Measurements from ENCODE around the gene KIF26A.

The KIF26A gene

DNA sequence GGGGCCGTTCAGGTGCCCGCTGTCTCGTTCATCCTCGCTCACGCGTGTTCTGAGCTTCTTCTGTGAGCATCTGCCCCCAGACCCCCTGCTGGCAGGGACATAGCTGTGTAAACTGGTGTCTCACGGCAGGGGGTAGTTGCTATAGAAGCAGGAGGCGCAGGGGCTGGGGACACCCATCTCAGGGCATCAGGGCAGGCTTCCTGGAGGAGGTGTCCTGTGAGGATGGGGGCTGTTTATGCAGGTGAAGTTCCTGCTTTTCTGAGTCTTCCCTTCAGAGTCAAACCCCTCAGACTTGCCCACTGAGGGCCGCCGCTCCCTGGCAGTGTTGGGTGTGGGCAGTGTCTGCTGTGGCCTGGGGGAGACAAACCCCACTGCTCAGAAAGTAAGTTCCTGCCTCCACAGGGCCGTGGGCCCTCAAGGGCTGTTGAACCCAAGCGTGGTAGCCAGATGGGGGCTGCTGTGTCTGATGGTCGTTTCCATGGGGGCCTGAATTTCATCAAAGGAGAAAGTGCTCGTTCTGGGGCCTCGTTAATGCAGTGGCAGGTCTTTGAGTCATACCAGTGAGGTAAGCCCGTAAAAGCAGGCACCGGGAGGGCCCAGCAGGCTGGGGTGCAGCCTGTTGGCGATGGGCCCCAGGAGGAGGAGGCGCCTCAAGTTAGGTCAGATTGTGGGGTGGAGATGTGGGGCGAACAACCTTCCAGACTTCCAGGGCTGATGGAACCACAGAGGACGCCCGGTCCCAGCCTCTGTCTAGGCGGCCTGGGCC is 23.4 kb downstream of the KIF26A start:
- no peak for DNase-seq

DNA sequence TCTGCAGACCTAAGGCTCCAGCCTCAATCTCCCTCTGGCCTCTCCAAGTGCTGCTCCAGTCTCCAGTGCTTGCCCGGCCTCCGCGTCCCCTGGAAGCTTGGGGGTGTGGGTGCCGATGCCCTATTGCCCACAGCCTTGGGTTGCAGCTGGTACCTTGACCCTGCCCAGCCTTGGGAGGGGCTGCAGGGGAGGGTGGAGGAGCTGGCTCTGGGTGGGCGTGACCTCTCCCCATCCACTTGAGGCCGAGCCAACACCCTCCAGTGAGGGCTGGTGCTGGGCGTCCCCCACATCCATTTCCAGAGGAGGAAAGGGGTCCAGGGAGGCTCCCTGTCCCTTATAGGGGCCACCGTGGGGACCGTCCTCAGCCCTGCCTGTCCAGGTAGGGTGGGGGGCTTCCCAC is 24.1 kb downstream of the KIF26A start:
- no peak for DNase-seq

DNA sequence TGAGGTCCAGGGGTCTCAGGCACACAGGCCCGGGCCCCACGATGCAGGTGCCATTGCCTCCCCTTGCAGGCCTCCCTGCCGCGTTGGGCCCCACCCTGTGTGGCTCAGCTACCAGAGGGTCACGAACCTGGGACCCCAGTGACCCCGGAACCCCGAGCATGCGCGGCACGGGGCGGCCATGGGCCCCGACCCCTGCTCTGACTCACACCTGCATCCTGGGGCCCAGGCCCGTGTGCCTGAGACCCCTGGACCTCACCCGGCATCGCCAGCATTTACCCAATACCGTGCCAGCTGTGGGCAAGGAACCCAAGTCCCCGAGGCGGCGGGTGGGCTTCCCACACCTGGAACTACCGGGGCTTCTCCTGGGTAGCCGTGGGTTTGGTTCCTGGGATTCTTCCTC is 25.2 kb downstream of the KIF26A start:
- no peak for DNase-seq

DNA sequence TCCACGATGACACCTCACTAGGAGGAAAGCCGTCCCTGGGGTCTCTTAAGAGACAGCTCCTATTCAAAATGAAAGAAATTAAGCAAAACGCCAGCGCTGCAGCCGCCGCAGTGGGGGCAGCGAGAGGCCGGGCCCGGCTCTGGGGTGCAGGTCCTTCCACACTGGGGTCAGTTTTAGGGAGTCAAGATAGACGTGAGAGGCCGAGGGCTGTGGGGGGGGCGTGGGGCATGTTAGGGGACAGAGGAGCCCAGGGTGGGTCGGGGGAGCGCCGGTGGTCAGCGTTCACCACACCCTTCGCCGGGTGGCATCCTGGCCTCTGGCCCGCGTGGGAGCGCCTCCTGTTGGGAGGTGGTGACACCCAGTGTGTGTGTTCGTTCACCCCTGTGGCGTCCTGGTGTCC is 25.7 kb downstream of the KIF26A start:
- DNase-seq, result no peak

DNA sequence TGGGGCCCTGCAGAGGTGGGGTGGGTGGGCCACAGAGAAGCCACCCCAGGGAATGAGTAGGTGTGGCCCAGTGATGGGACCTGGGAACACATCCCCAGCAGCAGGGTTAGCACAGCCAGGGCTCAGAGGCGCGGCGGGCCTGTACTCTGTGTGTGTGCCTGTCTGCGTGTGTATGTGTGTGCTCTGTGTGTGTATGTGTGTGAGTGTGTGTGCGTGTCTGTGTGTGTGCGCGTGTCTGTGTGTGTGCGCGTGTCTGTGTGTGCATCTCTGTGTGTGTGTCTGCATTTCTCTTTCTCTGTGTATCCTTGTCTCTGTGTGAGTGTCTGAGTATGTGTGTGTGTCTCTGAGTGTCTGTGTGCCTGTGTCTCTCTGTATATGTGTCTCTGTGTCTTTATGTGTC is 26.1 kb downstream of the KIF26A start:
- no peak for DNase-seq

DNA sequence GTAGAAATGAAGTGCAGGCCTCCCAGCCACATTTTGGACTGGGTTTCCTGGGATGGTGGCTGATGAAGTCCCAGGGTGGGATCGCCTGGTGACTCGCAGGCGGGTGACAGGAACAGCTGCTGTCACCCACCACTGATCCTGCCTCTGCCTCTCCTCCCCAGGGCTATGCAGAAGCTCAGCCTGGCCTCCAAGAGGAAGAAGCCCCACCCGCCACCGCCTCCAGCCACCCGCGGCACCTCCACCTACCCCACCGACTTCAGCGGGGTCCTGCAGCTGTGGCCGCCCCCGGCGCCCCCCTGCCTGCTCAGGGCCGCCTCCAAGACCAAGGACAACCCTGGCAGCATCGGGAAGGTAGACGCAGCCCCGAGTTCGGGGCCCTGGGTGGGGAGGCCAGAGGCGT is 28.3 kb downstream of the KIF26A start:
- DNase-seq, result no peak

DNA sequence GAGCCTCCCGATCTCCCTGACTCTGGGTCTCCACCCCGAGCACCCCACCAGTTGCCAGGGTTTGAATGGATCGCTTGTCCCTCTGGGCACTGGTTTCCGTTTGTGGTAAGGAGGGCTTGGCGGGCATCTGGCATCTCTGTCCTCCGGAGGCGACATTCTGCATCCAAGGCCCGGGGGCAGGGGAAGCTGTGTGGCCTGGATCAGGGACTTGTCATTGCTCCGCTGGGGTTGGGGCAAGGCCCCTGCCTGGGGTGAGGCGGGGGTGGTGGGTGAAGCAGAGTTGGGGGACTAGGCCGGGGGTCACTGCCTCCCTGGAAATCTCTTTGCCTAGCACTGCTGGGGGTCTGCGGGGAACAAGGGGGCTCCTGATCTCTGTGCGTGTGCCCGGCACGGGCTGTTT is 30.2 kb downstream of the KIF26A start:
- DNase-seq, result no peak

DNA sequence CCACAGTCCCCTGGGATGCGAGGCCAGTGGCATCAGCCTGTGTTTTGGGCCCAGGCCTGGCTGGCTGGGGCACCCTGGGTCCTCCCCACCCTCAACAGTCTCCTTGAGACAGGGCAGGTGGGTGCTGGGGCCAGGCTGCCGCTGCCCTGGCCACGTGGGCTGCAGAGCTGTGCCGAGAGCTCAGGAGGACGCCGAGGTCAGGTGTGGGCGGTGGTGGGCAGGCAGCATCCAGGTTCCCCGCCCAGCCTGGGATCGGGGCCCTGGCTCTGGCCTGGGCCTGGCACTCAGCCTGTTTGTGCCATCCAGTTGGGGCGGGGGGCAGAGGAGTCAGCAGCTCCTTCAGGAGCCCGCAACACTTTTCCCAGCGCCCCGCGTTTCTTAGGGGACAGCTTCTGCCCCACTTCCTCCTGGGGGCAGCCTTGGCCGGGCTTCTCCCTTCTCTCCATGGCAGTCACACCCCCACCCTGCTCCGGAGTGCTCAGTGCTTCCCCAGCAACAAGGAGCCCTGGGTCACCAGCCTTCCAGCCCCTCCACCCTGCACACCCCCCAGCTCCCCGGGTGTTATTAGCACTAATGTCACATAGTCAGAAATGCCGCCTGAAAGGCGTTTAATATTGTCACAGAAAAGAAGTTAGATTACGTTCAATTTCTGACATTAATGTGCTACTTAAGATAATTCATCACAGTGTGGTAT is 30.8 kb downstream of the KIF26A start:
- DNase-seq, result no peak

DNA sequence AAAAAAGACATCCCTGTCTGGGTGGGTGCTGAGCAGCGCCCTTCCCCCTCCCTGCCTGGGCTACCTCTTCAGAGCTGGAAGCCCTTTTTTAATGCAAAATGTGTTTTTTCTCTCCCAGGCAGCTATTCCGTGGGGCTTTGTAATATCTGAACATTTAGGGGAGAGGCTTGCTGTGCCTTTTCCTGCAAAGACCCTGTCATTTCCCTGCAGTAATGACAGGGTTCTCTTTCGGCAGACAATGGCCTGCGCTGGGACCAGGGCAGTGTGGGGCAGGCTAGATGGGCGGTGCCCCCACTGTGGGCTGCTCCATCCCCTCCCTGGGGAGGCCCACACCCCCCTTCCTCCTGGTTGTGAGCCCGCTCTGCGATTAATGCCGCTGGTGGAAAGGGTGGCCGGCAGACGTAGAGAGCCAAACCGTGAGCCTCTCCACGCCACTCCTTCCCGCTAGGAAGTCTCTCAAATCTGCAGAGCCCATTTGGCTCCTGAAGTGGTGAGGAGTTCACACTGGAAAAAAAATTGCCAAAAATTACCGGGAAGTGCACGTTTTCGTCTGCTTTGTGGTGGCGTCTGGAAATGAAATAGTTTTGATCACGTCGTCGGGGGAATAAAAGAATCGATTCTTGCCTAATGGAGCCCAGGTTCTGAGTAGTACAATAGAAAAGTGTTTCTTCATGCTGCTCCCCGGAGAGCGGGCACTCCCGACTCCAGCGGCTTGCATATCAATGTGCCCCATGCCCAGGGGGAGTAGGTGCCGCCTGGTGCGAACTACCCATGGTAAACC is 31.5 kb downstream of the KIF26A start:
- DNase-seq, result no peak

DNA sequence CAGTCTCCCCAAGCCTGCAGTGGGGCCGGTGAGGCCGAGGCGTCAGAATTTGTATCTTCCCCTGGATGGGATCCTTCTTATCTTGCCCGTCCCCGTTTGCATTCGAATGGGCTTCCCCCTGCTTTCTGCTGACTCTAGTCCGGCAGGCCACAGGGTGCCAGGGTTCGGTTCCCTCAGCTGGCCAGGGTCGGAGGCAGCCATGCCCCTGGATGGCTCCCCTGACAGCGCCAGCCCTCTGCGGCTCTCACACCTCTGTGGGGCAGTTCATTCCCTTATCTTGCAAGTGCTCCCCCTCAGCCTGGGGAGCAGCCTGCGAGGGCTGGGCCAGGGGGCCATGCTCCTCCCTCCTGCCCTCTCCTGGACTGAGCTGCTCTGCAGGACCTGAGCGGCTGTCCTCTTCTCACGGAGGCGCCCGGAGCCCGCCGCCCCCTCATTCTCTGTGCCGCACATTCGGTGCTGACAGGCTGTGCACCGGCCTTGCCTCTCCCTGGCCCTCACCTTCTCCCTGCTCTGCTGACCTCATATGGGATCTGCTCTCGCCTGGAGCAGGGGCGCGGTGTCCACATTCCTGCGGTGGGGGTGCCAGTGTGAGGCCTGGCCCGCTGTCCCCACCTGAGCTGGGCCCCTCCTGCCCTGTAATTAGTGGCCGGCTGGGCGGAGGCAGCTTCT is 32.8 kb downstream of the KIF26A start:
- DNase-seq, result no peak

DNA sequence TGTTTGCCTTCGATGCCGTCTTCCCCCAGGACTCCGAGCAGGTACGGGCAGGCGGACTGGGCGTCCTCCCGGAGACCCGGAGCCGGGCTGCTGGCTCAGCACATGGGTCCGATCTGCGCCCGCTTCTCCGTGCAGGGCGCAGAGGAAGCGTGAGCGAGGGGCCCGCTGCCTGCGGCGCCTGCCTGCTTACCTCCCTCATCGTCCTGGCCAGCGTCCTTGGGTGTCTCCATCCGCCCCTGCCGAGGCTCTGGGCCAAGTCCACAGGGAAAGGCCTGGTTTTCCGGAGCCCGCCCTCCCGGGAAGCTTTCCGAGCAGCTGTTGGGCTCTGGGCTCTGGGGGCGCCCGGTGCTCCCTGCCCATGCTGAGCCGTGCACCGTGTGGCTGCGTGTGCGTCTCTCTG is 33.5 kb downstream of the KIF26A start:
- no peak for DNase-seq

DNA sequence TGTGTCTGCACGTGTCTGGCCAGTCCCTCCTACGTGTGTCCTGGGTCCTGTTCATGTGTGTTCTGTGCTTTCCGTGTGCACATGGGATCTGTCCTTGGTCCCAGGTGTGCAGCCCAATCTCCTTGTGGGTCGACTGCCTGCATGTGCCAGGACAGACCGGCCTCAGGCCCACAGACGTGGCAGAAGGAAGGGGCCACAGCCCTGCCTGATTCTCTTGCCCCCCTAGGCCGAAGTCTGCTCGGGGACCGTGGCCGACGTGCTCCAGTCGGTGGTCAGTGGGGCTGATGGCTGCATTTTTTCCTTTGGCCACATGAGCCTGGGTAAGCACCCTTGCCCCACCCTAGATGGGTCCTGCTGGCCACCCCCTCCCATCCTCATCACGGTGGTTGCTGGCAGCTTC is 34.0 kb downstream of the KIF26A start:
- no peak for DNase-seq

DNA sequence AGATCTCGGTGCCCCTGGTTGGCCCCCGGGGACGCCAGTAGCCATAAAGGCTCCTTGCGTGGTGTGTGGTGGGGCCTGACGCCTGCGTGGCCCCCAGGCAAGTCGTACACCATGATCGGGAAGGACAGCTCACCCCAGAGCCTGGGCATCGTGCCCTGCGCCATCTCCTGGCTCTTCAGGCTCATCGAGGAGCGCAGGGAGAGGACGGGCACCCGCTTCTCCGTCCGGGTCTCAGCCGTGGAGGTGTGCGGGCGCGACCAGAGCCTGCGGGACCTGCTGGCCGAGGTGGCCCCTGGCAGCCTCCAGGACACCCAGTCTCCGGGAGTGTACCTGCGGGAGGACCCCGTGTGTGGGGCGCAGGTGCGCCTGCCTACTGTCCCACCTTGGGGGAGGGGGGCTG is 34.5 kb downstream of the KIF26A start:
- DNase-seq, result no peak

DNA sequence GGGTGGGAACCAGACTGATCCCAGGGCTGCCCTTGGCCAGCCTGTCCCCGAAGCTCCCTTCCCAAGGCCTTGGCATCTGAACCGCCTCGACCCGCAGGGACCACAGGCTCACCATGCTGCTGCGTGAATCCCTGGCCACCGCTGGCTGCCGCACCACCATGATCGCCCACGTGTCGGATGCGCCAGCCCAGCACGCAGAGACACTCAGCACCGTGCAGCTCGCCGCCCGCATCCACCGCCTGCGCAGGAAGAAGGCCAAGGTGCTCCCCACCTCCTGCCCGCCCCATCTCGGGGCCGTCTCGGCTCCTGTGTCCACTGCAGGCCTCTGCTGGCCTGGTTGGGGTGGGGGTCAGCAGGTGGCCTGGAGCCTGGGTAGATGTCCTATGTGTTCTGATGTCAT is 35.7 kb downstream of the KIF26A start:
- DNase-seq, result no peak

DNA sequence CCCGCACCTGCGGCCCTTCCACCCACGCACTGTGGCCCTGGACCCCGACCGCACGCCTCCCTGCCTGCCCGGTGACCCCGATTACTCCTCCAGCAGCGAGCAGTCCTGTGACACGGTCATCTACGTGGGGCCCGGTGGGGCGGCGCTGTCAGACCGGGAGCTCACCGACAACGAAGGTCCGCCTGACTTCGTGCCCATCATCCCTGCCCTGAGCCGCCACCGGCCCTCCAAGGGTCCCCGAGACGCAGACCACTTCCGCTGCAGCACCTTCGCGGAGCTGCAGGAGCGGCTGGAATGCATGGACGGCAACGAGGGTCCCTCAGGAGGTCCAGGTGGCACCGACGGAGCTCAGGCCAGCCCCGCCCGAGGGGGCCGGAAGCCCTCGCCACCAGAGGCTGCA is 36.7 kb downstream of the KIF26A start:
- no peak for DNase-seq

DNA sequence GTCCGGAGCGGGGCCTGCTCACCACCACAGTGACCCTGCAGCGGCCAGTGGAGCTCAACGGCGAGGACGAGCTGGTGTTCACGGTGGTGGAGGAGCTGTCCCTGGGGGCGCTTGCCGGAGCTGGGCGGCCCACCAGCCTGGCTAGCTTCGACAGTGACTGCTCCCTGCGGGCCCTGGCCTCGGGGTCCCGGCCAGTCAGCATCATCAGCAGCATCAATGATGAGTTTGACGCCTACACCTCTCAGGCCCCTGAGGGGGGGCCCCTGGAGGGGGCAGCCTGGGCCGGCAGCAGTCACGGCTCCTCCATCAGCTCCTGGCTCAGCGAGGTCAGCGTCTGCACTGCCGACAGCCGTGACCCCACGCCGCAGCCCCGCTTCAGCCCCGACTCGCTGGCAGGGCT is 37.4 kb downstream of the KIF26A start:
- DNase-seq, result no peak

DNA sequence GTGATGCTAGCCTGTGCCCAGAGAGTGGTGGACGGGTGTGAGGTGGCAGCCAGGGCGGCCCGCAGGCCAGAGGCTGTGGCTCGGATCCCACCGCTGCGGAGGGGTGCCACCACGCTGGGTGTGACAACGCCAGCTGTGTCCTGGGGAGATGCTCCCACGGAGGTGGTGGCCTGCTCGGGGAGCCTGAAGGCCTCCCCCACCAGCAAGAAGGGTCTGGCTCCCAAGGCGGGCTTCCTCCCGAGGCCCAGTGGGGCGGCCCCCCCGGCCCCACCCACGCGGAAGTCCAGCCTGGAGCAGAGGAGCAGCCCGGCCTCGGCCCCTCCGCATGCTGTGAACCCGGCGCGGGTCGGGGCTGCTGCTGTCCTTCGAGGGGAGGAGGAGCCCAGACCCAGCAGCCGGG is 38.2 kb downstream of the KIF26A start:
- no peak for DNase-seq

DNA sequence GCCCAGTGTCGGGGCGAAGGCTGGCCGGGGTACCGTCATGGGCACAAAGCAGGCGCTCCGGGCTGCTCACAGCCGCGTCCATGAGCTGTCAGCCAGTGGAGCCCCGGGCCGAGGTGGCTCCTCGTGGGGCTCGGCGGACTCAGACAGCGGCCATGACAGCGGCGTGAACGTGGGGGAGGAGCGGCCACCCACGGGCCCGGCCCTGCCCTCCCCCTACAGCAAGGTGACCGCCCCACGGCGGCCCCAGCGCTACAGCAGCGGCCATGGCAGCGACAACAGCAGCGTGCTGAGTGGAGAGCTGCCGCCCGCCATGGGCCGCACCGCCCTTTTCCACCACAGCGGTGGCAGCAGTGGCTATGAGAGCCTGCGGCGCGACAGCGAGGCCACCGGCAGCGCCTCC is 39.0 kb downstream of the KIF26A start:
- DNase-seq, result no peak

DNA sequence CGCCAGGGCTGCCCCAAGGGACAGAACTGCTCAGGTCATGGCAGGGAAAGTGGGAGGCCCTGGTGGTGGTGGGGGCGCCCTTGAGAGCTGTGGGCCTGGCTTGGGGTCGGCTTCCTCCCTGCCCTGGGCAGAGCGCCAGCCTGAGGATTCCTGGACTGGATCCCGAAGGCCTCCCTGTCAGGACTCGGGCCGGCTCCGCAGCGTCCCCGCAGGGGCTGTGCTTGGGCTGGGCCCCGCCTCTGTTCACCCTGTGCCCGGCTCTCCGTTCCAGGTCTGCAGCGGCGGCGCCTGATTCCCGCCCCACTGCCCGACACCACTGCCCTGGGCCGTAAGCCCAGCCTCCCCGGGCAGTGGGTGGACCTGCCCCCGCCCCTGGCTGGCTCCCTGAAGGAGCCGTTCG is 39.9 kb downstream of the KIF26A start:
- no peak for DNase-seq

DNA sequence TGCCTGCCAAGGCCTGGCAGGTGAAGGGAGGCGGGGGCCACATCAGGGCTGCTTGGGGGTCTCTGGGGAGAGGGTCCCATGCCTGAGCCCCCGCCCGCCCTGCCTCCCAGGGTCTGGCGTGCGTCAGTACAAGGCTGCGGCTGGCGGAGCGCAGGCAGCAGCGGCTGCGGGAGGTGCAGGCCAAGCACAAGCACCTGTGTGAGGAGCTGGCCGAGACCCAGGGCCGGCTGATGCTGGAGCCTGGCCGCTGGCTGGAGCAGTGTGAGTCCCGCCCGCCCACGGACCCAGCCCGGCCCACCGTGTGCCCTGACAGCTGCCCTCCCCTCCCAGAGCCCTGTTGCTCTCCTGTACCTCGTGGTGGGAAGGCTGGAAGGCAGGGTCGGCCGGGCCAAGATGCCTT is 40.7 kb downstream of the KIF26A start:
- DNase-seq, result no peak

DNA sequence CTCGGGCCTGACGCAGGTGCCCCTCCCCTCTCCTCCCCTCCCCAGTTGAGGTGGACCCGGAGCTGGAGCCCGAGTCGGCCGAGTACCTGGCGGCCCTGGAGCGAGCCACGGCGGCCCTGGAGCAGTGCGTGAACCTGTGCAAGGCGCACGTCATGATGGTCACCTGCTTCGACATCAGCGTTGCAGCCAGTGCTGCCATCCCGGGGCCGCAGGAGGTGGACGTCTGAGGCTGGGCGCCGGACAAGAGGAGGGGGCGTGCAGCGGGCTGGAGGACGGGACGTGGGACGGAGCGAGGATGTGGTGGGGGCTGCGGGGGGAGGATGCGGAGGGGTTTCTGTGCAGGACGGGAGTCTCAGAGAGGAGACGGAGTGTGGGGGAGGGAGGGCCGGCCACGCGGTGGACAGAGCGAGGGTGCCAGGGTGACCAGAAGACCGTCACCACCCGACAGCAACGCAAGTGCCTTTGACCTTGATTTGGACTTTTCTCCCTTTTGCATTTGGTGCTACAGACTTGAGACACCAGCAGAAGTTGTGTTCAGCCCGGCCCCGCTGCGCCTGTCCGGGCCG is 41.3 kb downstream of the KIF26A start:
- no peak for DNase-seq

DNA sequence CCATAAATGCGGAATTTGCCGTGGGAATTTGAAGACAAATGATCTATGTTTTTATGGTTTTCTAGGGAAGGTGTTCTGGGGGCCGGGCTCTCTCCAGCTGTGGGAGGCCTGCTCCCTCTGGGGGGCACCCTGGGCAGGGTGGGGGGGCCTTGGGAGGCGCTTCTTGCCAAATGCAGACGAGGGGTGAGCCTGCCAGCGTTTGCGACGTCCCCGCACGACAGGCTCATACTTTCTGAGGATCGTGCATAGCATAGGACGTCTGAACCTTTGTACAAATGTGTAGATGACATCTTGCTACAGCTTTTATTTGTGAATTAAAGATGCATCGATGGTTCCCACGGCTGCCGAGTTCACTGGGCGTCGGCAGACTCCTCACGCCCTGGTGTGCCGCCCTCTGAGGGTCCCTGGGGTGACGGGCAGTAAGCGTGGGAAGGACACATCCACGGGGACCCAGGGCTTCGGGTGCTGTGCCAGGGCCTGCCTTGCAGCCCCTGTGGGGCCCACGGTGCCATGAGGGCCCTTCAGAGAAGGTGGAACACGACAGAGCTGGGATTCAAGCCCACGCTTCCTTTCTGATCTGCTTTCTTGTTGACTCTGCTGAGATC is 42.3 kb downstream of the KIF26A start:
- no peak for DNase-seq
